IMR-90 (cell line): ENCODE measurements around the gene GATA6. TPM values are rescaled to one million over a fixed set of nuclear protein-coding genes. Genes with fewer than 3 reads are reported as not detected.

Source experiments
- ATAC-seq: fragments of 200-7000 bp; cut with Tn5 transposase; 2 replicates; pipeline ENCODE4 v1.9.1; 2020; ENCODE audit warnings: low read depth, mild to moderate bottlenecking, moderate library complexity
- BruUV-seq: library from RNA; stranded (reverse); fragments of 400-500 nt; replicated peaks from 2 replicates; lab custom pipeline; 2021; lab: Mats Ljungman, UMichigan
- CTCF ChIA-PET: fragments of 300-600 bp; formaldehyde crosslinking; extraction: SDS; loops from one replicate; lab custom pipeline; 2021; ENCODE audit warnings: antibody characterized with exemption; lab: Yijun Ruan, JAX
- POLR2A ChIA-PET: fragments of 300-600 bp; sonication (Branson Sonifier 250); formaldehyde crosslinking; loops from one replicate; lab custom pipeline; 2022; ENCODE audit warnings: antibody characterized with exemption; ENCODE audit not compliant: unreplicated experiment; lab: Charles Lee
- DNase-seq: peaks from one replicate; pipeline ENCODE4 v3.0.0; 2013
- H2AFZ ChIP-seq: replicated peaks from 2 replicates; pipeline ENCODE3; 2013; ENCODE audit warnings: low read length, mild to moderate bottlenecking; ENCODE audit not compliant: poor library complexity
- H2AK5ac ChIP-seq: 2 replicates; pipeline ENCODE4 v1.6.1; 2013; ENCODE audit warnings: low read depth, low read length, inconsistent platforms
- H2AK9ac ChIP-seq: replicated peaks from 2 replicates; pipeline ENCODE3; 2013; ENCODE audit warnings: mild to moderate bottlenecking, low read depth, low read length, moderate library complexity; ENCODE audit not compliant: poor library complexity
- H2BK120ac ChIP-seq: 2 replicates; pipeline ENCODE4 v1.6.1; 2013; ENCODE audit warnings: low read depth, low read length, inconsistent platforms
- H2BK15ac ChIP-seq: 3 replicates; pipeline ENCODE4 v1.6.1; 2013; ENCODE audit warnings: low read depth, low read length, inconsistent platforms
- H2BK20ac ChIP-seq: 2 replicates; pipeline ENCODE4 v1.6.1; 2013; ENCODE audit warnings: low read depth, mild to moderate bottlenecking, inconsistent platforms, low read length, moderate library complexity
- H2BK5ac ChIP-seq: 2 replicates; pipeline ENCODE4 v1.6.1; 2013; ENCODE audit warnings: mild to moderate bottlenecking, low read depth, low read length, inconsistent platforms; ENCODE audit not compliant: poor library complexity, severe bottlenecking
- H3K14ac ChIP-seq: replicated peaks from 2 replicates; pipeline ENCODE4 v1.6.1; 2013; ENCODE audit warnings: low read depth, low read length, inconsistent platforms
- H3K18ac ChIP-seq: 2 replicates; pipeline ENCODE4 v1.6.1; 2013; ENCODE audit warnings: low read depth, low read length, control low read depth
- H3K23ac ChIP-seq: 2 replicates; pipeline ENCODE4 v1.6.1; 2013; ENCODE audit warnings: low read depth, low read length, inconsistent platforms
- H3K27ac ChIP-seq: 2 replicates; pipeline ENCODE4 v1.5.1; 2013; ENCODE audit warnings: mild to moderate bottlenecking, control low read depth, low read length; ENCODE audit not compliant: insufficient read depth
- H3K27me3 ChIP-seq: 2 replicates; pipeline ENCODE4 v1.6.1; 2013; ENCODE audit warnings: low read length; ENCODE audit not compliant: control insufficient read depth, insufficient read depth
- H3K36me3 ChIP-seq: 2 replicates; pipeline ENCODE4 v1.6.1; 2013; ENCODE audit warnings: low read length, mixed read lengths; ENCODE audit not compliant: control insufficient read depth, insufficient read depth
- H3K4ac ChIP-seq: 2 replicates; pipeline ENCODE4 v1.6.1; 2013; ENCODE audit warnings: low read depth, low read length, inconsistent platforms
- H3K4me1 ChIP-seq: 2 replicates; pipeline ENCODE4 v1.6.1; 2013; ENCODE audit warnings: low read length, mixed read lengths; ENCODE audit not compliant: control insufficient read depth, insufficient read depth
- H3K4me2 ChIP-seq: 2 replicates; pipeline ENCODE4 v1.6.1; 2013; ENCODE audit warnings: low read depth, mild to moderate bottlenecking, control low read depth, low read length, moderate library complexity
- H3K4me3 ChIP-seq: 2 replicates; pipeline ENCODE4 v1.5.1; 2013; ENCODE audit warnings: low read depth, mild to moderate bottlenecking, control low read depth, low read length, moderate library complexity; ENCODE audit not compliant: insufficient read depth
- H3K56ac ChIP-seq: 2 replicates; pipeline ENCODE4 v1.6.1; 2013; ENCODE audit warnings: low read length, inconsistent platforms; ENCODE audit not compliant: insufficient read depth; ENCODE audit errors: extremely low read depth
- H3K79me1 ChIP-seq, 2 experiments: 2 replicates each; pipeline ENCODE4 v1.6.1; 2013; ENCODE audit warnings: low read length in 2 of 2, inconsistent platforms in 1 of 2, low read depth in 1 of 2
- H3K9ac ChIP-seq: 2 replicates; pipeline ENCODE4 v1.6.1; 2013; ENCODE audit warnings: low read depth, low read length, control low read depth
- H3K9me1 ChIP-seq: 2 replicates; pipeline ENCODE4 v1.6.1; 2013; ENCODE audit warnings: low read length, inconsistent platforms; ENCODE audit not compliant: insufficient read depth
- H3K9me3 ChIP-seq: 2 replicates; pipeline ENCODE4 v1.6.1; 2013; ENCODE audit warnings: low read length; ENCODE audit not compliant: control insufficient read depth, insufficient read depth
- H4K20me1 ChIP-seq: 2 replicates; pipeline ENCODE4 v1.6.1; 2013; ENCODE audit warnings: low read length, inconsistent platforms; ENCODE audit not compliant: insufficient read depth
- H4K5ac ChIP-seq: 2 replicates; pipeline ENCODE4 v1.6.1; 2013; ENCODE audit warnings: mild to moderate bottlenecking, low read depth, low read length, control low read depth
- H4K8ac ChIP-seq, 2 experiments: 2 replicates each; pipeline ENCODE4 v1.6.1; 2013; ENCODE audit warnings: low read depth in 2 of 2, low read length in 2 of 2, control low read depth in 1 of 2, inconsistent platforms in 1 of 2
- H4K91ac ChIP-seq: 2 replicates; pipeline ENCODE4 v1.6.1; 2013; ENCODE audit warnings: low read depth, low read length, inconsistent platforms; ENCODE audit not compliant: insufficient read depth
- CEBPB ChIP-seq: IDR thresholded peaks from 2 replicates; pipeline ENCODE4 v1.6.1; 2012; ENCODE audit warnings: low read depth, low read length, improper control_type of control experiment
- CTCF ChIP-seq: conservative IDR thresholded peaks from 2 replicates; pipeline ENCODE4 v1.5.1; 2012; ENCODE audit warnings: mild to moderate bottlenecking, low read depth, low read length, improper control_type of control experiment
- ELK1 ChIP-seq: fragments of 150-350 bp; IDR thresholded peaks from 2 replicates; pipeline ENCODE4 v1.6.1; 2016; ENCODE audit warnings: low read depth, mild to moderate bottlenecking, low read length, moderate library complexity, borderline replicate concordance
- FOS ChIP-seq: fragments of 150-350 bp; IDR thresholded peaks from 2 replicates; pipeline ENCODE4 v1.6.1; 2016; ENCODE audit warnings: low read depth, low read length
- MAFK ChIP-seq: IDR thresholded peaks from 2 replicates; pipeline ENCODE4 v1.6.1; 2012; ENCODE audit warnings: low read depth, low read length, improper control_type of control experiment
- MAZ ChIP-seq: IDR thresholded peaks from 2 replicates; pipeline ENCODE4 v1.6.1; 2012; ENCODE audit warnings: low read depth, mild to moderate bottlenecking, low read length, improper control_type of control experiment, moderate library complexity, borderline replicate concordance
- MXI1 ChIP-seq: IDR thresholded peaks from 2 replicates; pipeline ENCODE4 v1.6.1; 2012; ENCODE audit warnings: low read depth, mild to moderate bottlenecking, low read length, moderate library complexity, borderline replicate concordance
- NFE2L2 ChIP-seq: fragments of 150-350 bp; IDR thresholded peaks from 2 replicates; pipeline ENCODE4 v1.6.1; 2016; ENCODE audit warnings: low read depth, mild to moderate bottlenecking, low read length
- POLR2A ChIP-seq: IDR thresholded peaks from 2 replicates; pipeline ENCODE4 v1.6.1; 2012; ENCODE audit warnings: mild to moderate bottlenecking, low read depth, low read length
- RAD21 ChIP-seq: IDR thresholded peaks from 2 replicates; pipeline ENCODE4 v1.6.1; 2012; ENCODE audit warnings: low read length, improper control_type of control experiment
- RCOR1 ChIP-seq: IDR thresholded peaks from 2 replicates; pipeline ENCODE4 v1.6.1; 2012; ENCODE audit warnings: mild to moderate bottlenecking, low read length, improper control_type of control experiment; ENCODE audit not compliant: insufficient replicate concordance
- SMC3 ChIP-seq: fragments of 150-350 bp; IDR thresholded peaks from 2 replicates; pipeline ENCODE4 v1.6.1; 2016; ENCODE audit warnings: low read depth, mild to moderate bottlenecking, antibody characterized with exemption, low read length, moderate library complexity
- WGBS, 2 experiments: methylation state at CpG; one replicate each; pipeline versions ENCODE4 v1.1.5 to v1.1.7; 2013; ENCODE audit warnings: missing lambda C conversion rate in 2 of 2; ENCODE audit not compliant: insufficient read length in 1 of 2; ENCODE audit errors: extremely low coverage in 2 of 2; 5-methylcytosine and 5-hydroxymethylcytosine counted together
- dilution Hi-C: fragments of 300-500 bp; cut with HindIII; formaldehyde crosslinking; loops from one replicate; pipeline ENCODE4 v1.14.3; 2018; ENCODE audit warnings: low sequenced_read_pairs; ENCODE audit not compliant: unreplicated experiment
- in situ Hi-C: fragments of 300-500 bp; cut with MboI; formaldehyde crosslinking; loops from 3 replicates; pipeline ENCODE4 v1.14.3; 2019; ENCODE audit warnings: low sequenced_read_pairs, inconsistent platforms, mixed read lengths
- intact Hi-C: fragments of 100-400 bp; cut with micrococcal nuclease; formaldehyde crosslinking; loops from 2 replicates; pipeline ENCODE4 v1.10.0; 2022
- polyA plus RNA-seq, 3 experiments: library from polyadenylated mRNA; depleted of rRNA; stranded (reverse); fragments of >200 nt; gene quantifications; 2 replicates each; pipeline ENCODE4 v1.2.3, GENCODE V29; 2012; ENCODE audit warnings: low replicate concordance in 1 of 3
- total RNA-seq: library from RNA; depleted of rRNA; stranded (reverse); fragments of >200 nt; gene quantifications from 2 replicates; pipeline ENCODE4 v1.2.3, GENCODE V29; 2012

The GATA6 gene
- total and polyA plus RNA-seq, 2 of the 4 experiments (the other 2 are of a cell fraction), result 2.5 to 4.0 TPM

DNA sequence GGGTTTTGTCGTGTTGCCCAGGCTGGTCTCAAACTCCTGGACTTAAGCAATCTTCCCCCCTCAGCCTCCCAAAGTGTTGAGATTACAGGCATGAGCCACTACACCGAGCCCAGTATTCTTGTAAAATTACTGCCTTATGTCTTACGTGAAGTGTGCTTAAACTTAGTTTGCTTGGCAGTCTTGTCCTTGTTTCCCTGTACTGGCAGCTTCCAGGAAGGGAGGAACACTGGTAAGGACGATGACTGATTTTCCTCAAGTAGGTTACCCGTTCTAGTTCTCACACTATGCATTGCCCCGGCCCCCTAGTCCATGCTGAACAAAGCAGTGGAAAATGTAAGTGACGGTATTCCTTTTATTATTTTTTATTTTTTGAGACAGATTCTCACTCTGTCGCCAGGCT lies 19.7 kb upstream of the GATA6 start:
- Histone ChIP-seq H4K91ac (no peak overlapping the region), H2AK5ac (no peak overlapping the region), H2AK9ac (no peak overlapping the region), H2BK5ac (no peak overlapping the region), H3K56ac (no peak overlapping the region), H3K36me3 (no peaks in the 10 kb centered on the region), H2BK15ac (no peak overlapping the region), H3K79me1 (no peaks in the 10 kb centered on the region), H4K8ac (no peak overlapping the region), H3K27ac (no peak overlapping the region), H4K20me1 (no peaks in the 10 kb centered on the region), H3K14ac (no peak overlapping the region), H3K18ac (no peak overlapping the region), H3K9ac (no peak overlapping the region), H4K5ac (no peak overlapping the region), H2AFZ (no peak overlapping the region), H3K4ac (no peak overlapping the region), H3K4me3 (no peak overlapping the region), H2BK120ac (no peak overlapping the region), H3K9me1 (no peaks in the 10 kb centered on the region), H3K4me2 (no peak overlapping the region), H3K27me3 (peaks cover 34% of the 10 kb centered on the region), H3K23ac (no peak overlapping the region), H3K9me3 (no peaks in the 10 kb centered on the region), H2BK20ac (no peak overlapping the region), H3K4me1 (no peaks in the 10 kb centered on the region)
- no peak for DNase-seq
- ChIA-PET CTCF (no interaction called here), POLR2A (no interaction called here)
- no TSS peak for BruUV-seq
- dilution Hi-C loops (no loop called here), in situ Hi-C loops (no loop called here), intact Hi-C loops (no loop called here)
- ATAC-seq, result no peak
- no peak for TF ChIP-seq RCOR1
- TF ChIP-seq CEBPB, result no peak
- no peak for TF ChIP-seq POLR2A
- no peak for TF ChIP-seq MAFK
- TF ChIP-seq ELK1, result no peak
- no peak for TF ChIP-seq FOS
- no peak for TF ChIP-seq SMC3
- no peak for TF ChIP-seq NFE2L2
- TF ChIP-seq MAZ, result no peak
- TF ChIP-seq MXI1, result no peak
- no peak for TF ChIP-seq CTCF
- TF ChIP-seq RAD21, result no peak
- 83% methylated on average over 1 of the region's 8 CpGs; no CpG with 5 or more reads in 1 of the 2 experiments for WGBS, 2 experiments
